Measurements from ENCODE around the gene PLXNB2.

The PLXNB2 gene

GRCh38 chr22:50229370-50229769, 78.1 kb downstream of the PLXNB2 start:
- Histone ChIP-seq H3K4me1 (ENCODE audit: control insufficient read depth, insufficient read depth, low read length) (no peaks in the 10 kb centered on the region), H3K4me3 (ENCODE audit: low read depth, low read length) (no peak overlapping the region), H3K36me3 (ENCODE audit: control insufficient read depth, insufficient read depth, low read length) (peaks cover 8% of the 10 kb centered on the region), H3K9me3 (ENCODE audit: control insufficient read depth, insufficient read depth, low read length) (no peaks in the 10 kb centered on the region), H3K9ac (ENCODE audit: low read depth, low read length) (no peak overlapping the region), H3K27me3 (ENCODE audit: control insufficient read depth, insufficient read depth, low read length) (no peaks in the 10 kb centered on the region)

GRCh38 chr22:50228366-50228765, 79.1 kb downstream of the PLXNB2 start:
- H3K27me3 ChIP-seq (ENCODE audit: control insufficient read depth, insufficient read depth, low read length) = no peaks in the 10 kb centered on the region

GRCh38 chr22:50227579-50228215, 79.7 kb downstream of the PLXNB2 start:
- Histone ChIP-seq H3K4me3 (ENCODE audit: low read depth, low read length) (no peak overlapping the region), H3K27me3 (ENCODE audit: control insufficient read depth, insufficient read depth, low read length) (no peaks in the 10 kb centered on the region), H3K4me1 (ENCODE audit: control insufficient read depth, insufficient read depth, low read length) (no peaks in the 10 kb centered on the region), H3K9me3 (ENCODE audit: control insufficient read depth, insufficient read depth, low read length) (no peaks in the 10 kb centered on the region), H3K9ac (ENCODE audit: low read depth, low read length) (no peak overlapping the region), H3K36me3 (ENCODE audit: control insufficient read depth, insufficient read depth, low read length) (peaks cover 18% of the 10 kb centered on the region)

More at GRCh38 chr22:50228366-50228765, 79.1 kb downstream of the PLXNB2 start:
- Histone ChIP-seq H3K9ac (ENCODE audit: low read depth, low read length) (no peak overlapping the region), H3K36me3 (ENCODE audit: control insufficient read depth, insufficient read depth, low read length) (peaks cover 13% of the 10 kb centered on the region), H3K4me3 (ENCODE audit: low read depth, low read length) (no peak overlapping the region), H3K4me1 (ENCODE audit: control insufficient read depth, insufficient read depth, low read length) (no peaks in the 10 kb centered on the region), H3K9me3 (ENCODE audit: control insufficient read depth, insufficient read depth, low read length) (no peaks in the 10 kb centered on the region)

- no peaks in the 10 kb centered on the region for H3K4me1 ChIP-seq (ENCODE audit: control insufficient read depth, insufficient read depth, low read length)
- H3K9me3 ChIP-seq (ENCODE audit: control insufficient read depth, insufficient read depth, low read length) = no peaks in the 10 kb centered on the region
- no peak overlapping the region for H3K9ac ChIP-seq (ENCODE audit: low read depth, low read length)
- H3K27me3 ChIP-seq (ENCODE audit: control insufficient read depth, insufficient read depth, low read length) = no peaks in the 10 kb centered on the region
- peaks cover 24% of the 10 kb centered on the region for H3K36me3 ChIP-seq (ENCODE audit: control insufficient read depth, insufficient read depth, low read length)
- no peak overlapping the region for H3K4me3 ChIP-seq (ENCODE audit: low read depth, low read length)
Measured at GRCh38 chr22:50226875-50227165, 80.6 kb downstream of the PLXNB2 start.

- Histone ChIP-seq H3K9ac (ENCODE audit: low read depth, low read length) (no peak overlapping the region), H3K4me1 (ENCODE audit: control insufficient read depth, insufficient read depth, low read length) (no peaks in the 10 kb centered on the region), H3K4me3 (ENCODE audit: low read depth, low read length) (no peak overlapping the region), H3K9me3 (ENCODE audit: control insufficient read depth, insufficient read depth, low read length) (no peaks in the 10 kb centered on the region), H3K36me3 (ENCODE audit: control insufficient read depth, insufficient read depth, low read length) (peaks cover 30% of the 10 kb centered on the region), H3K27me3 (ENCODE audit: control insufficient read depth, insufficient read depth, low read length) (no peaks in the 10 kb centered on the region)
Measured at GRCh38 chr22:50226063-50226874, 81.2 kb downstream of the PLXNB2 start.

- H3K27me3 ChIP-seq (ENCODE audit: control insufficient read depth, insufficient read depth, low read length) = no peaks in the 10 kb centered on the region
- no peak overlapping the region for H3K9ac ChIP-seq (ENCODE audit: low read depth, low read length)
- peaks cover 39% of the 10 kb centered on the region for H3K36me3 ChIP-seq (ENCODE audit: control insufficient read depth, insufficient read depth, low read length)
- no peaks in the 10 kb centered on the region for H3K4me1 ChIP-seq (ENCODE audit: control insufficient read depth, insufficient read depth, low read length)
- H3K9me3 ChIP-seq (ENCODE audit: control insufficient read depth, insufficient read depth, low read length) = no peaks in the 10 kb centered on the region
- no peak overlapping the region for H3K4me3 ChIP-seq (ENCODE audit: low read depth, low read length)
Measured at GRCh38 chr22:50225200-50225969, 82.1 kb downstream of the PLXNB2 start.
